Raji (cell line): ENCODE results near the gene CDC42SE2.

Experiments used
- POLR2A ChIP-seq: IDR thresholded peaks from 2 replicates; pipeline ENCODE4 v1.6.1; 2011; ENCODE audit warnings: low read depth, low read length, control low read depth; ENCODE audit not compliant: insufficient read depth

Gene CDC42SE2

DNA sequence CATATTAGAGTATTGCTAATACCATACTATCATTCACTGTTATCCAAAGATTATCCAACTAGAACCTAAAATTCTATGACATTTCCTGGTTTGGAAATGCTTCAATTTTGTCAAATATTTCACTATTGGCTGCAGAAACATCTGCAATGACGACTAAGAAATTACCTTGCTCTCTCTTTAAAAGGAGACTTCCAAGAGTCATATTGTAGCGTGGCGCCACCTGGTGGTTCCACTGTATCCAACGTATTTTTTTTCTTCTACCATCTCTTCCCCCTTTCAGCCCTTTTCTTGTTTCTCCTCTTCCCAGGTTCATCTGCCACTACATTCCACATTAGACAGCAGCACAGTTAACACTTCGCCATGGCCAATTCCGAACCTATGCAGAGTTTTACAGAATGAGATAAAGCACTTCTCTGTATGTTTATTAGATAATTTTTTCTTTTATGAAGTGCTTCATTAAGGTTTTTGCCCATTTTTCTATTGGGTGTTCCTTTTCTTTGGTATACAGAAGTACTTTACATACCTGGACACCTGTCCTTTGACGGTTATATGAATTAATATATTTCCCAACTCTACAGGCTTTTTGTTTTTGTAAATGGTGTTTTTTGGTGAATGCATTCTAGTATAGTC, 153.5 kb downstream of the CDC42SE2 start:
- no peak for TF ChIP-seq POLR2A

DNA sequence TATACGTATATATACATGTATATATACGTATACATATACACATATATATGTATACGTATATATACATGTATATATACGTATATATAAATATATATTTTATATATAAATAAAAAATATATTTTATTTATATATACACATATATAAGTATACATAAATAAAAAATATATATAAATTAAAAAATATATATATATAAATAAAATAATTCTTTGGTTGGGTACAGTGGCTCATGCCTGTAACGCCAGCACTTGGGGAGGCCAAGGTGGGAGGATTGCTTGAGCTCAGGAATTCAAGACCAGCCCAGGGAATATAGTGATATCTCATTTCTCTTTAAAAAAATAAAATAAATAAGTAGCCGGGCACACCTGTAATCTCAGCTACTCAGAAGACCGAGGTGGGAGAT, 155.0 kb downstream of the CDC42SE2 start:
- TF ChIP-seq POLR2A = no peak

DNA sequence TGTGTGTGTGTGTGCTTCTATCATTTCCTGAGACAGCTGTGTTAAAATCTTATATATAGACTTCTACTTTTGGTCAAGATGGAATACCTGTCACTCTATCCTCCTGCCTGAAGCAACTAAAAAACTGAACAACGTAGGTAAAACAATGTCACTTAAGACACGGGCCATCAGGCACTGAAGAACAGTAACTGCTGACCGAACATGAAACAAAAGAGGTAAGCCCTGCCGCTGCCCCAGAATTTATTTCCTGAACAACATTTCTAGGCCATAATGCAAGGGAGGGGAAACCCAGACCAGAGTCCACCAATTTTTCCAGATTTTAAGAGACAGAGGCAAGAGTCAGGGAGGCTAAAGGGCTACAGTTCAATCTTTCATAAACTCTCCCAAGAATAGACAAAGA, 156.0 kb downstream of the CDC42SE2 start:
- no peak for TF ChIP-seq POLR2A

DNA sequence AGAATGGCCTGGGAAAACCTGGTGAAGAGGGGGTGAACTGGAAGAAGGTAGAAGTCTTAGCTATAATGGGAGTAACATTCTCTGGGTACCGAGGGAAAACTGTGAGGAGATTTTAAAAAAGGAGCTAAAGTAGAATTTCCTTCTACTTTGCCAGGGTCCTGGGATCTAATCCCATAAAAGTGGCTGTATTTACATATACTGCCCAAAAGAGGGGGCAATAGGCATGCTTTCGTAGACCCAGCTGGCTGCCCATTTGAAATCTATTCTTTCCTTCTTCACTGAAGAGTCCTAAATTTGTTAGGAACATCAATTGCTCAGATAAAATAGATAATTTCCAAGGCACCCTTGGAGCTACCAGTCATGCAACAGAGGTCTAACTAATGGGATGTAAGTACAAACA, 159.2 kb downstream of the CDC42SE2 start:
- TF ChIP-seq POLR2A = no peak

DNA sequence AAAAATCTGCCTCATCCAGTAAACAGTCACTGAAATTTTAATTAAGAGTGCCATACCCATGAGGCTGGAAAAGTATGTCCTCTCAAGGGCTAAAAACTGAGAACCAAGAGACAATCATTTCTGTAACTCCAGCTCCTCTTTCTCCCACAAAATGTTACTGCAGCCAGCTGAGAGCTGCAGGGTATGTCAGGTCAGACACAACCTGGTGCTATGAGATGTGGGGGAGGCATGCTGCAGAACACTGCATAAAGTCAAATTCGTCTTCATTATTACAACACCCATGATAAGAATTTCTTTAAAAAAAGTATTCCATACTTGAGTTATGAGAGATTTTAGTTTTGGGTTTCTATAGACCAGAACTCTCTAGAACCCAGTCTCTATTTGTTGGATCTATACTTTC, 162.2 kb downstream of the CDC42SE2 start:
- no peak for TF ChIP-seq POLR2A

DNA sequence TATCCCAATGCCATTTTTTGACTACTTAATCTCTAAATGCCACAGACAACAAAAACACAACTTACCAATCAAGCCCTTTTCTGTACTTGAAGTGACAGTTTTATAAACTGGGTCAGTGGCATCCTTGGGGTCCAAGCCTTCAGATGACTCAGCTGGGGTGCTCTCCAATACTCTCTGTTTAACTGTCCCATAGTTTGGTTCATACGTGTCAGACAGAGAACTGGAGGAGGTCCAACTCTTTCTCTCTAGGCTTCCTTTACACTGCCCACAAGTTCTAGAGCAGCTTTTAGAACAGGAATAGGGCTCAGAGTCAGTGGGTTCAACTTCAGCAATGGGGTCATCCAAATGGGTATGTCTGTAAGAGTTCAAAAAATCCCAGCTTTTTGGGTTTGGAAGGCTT, 166.9 kb downstream of the CDC42SE2 start:
- TF ChIP-seq POLR2A = no peak

DNA sequence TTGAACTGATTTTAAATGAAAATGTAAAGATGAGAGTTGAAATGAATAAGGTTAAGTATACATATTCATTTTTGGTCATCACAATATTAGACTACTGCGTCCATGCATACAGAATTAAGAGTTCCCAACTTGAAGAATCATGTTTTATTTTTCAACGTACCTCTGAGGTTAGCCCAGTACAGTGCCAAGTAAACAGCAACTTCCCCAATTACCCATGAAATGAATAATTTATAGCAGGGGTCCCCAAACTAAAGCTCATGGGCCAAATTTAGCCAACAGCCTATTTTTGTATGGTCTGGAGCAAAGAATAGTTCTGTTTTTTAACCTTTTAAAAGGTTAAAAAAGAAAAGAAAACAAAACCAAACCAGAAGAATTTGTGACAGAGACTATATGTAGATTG, 167.9 kb downstream of the CDC42SE2 start:
- TF ChIP-seq POLR2A = no peak

DNA sequence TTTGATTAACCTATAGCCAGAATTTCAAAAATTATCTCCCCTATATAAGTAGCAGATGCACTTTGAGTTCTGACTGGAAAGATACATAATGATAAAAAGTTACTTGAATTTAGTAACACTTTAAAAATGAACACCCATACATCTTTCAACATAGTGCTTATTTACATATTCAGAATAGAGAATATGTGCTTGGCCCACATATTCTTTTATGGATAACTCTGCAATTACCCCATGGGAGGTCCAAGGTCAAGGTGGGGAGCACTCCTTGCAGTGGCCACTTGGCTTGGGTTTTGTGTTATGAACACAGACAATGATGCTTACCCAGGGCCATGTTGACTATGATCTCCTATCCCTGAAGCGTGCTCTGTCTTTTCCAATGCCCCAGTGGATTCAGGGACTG, 169.3 kb downstream of the CDC42SE2 start:
- no peak for TF ChIP-seq POLR2A

DNA sequence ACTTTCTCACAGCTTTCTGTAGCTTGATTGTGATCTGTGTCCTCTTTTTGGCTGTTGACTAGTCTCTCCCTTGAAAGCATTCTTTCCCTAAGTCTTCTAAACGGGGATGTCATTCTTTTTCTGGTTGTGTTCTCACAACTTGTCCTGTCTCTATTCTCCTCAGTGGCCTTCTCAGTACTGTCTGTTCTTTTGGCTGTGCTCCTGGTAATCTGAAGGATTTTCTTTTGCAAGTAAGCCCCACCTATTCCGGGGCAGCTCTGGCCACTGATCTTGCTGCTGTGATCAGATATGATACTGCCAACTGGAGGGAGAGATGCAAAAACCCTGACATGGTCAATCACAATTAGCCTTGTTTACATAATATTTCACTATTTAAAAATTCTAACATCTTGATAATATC, 172.2 kb downstream of the CDC42SE2 start:
- no peak for TF ChIP-seq POLR2A

DNA sequence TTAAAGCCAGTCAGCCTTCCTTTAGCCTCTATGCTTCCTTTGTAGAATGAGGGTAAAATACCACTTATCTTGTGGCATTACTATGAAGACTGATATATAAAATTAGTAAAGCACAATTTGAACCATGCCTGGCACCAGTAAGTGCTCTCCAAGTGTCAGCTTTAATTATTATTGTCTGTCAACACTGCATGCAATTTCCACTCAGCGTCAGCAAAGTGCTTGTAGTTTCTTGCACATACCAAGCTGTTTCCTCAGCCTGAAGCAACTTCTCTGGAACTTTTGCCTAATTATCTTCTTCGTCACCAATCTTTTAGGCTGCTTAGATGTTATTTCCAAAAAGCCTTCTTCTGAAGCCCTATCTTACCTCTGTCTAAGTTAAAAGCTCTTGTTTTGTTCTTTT, 177.3 kb downstream of the CDC42SE2 start:
- TF ChIP-seq POLR2A = no peak
